ENCODE results near the gene AGTR1.
"Not testable (repeated sequence)": the region's sequence is repeated elsewhere in the genome, so short reads cannot be mapped to it uniquely, and the experiment has no call there.

The AGTR1 gene

DNA sequence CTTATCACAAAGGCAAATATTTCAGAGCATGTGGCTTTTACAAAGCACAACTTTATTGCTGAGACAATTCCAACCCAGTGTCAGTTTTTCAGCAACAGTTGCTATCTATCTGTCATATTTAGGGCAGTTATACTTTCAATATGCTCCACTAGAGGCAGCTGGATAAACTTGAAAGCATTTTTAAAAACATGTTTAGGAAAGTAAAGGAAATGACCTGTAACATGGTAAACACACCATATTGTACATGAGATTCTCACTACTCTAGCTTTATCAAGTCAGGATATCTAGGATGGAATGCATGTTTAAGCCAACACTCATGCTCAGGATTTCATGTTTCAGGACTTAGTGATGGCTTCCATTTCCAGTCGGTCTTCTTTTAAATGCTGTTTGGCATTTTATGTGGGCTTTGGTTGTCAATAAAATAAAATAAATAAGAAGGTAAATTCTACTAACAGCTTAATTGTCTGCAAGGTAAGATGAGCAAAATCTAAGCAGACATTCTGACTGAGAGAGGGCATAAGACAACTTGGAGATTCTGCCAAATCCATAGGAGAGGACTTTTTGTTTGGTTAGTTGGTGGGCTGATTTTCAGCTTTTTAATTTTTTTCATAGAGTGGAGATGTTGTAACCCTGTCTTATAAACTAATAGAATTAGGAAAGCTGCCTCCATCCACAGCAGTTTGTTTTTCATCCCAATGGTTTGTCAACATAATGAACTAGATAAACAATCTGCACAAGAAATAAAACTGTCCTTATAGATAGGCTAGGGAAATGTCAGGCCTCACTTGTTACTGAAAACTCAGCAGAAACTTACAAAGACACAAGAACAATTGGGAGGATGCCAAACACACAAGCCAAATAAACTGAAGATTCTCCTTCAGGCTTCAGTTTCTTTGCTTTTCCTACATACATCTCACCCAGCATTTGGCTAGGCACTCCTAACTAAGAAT lies 66.6 kb downstream of the AGTR1 start:
- ATAC-seq (no peak), DNase-seq (ENCODE audit: low spot score in 2 of 2) (no peak)
- H3K9me3 Mint-ChIP-seq: peaks cover 4% of the 10 kb centered on the region
- H3K4me1 Mint-ChIP-seq: no peaks in the 10 kb centered on the region
- no peaks in the 10 kb centered on the region for H3K36me3 Mint-ChIP-seq
- H3K4me3 Mint-ChIP-seq: no peak overlapping the region
- H3K27ac Mint-ChIP-seq: no peak overlapping the region

DNA sequence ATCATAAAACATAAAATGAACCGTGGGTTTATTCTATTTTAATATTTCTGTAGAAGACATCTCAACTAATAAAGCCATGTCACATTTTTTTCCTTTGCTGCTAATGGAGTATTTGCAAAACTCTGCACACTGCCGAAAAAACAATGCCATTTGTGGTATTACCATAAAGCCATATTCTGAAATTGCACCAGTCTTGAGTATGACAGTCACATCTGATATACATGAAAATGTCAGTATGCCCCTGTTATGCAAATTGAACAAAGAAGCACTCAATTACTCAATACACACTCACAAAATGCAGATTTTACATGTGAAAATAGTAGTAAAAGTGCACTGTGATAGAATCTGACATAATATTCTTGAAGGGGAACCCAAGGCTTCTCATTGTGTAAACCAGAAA lies 74.7 kb downstream of the AGTR1 start:
- DNase-seq (ENCODE audit: low spot score in 2 of 2): no peak
- no peak overlapping the region for H3K27ac Mint-ChIP-seq
- H3K4me1 Mint-ChIP-seq: no peaks in the 10 kb centered on the region
- ATAC-seq: no peak
- H3K9me3 Mint-ChIP-seq: peaks cover 9% of the 10 kb centered on the region
- H3K36me3 Mint-ChIP-seq: no peaks in the 10 kb centered on the region
- no peak overlapping the region for H3K4me3 Mint-ChIP-seq

DNA sequence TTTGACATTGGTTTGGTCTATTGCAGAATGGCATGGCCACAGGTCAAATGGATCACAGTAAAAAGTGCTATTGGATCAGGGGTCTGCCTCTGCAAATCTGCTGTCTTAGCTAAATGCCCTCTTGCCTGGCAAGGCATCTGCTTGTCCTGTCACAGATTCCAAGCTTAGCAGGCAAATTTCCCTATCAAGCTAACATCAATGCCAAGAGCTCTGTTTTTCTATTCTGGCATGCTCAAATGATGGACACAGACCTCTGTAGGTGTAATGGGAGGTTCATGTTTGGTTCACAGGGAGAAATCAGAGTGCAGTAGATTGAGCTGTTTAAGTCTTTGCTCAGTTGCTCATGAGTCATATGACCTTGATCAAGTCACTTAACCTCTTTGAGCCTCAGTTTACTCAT lies 75.1 kb downstream of the AGTR1 start:
- no peak overlapping the region for H3K4me3 Mint-ChIP-seq
- ATAC-seq (no peak), DNase-seq (ENCODE audit: low spot score in 2 of 2) (no peak)

DNA sequence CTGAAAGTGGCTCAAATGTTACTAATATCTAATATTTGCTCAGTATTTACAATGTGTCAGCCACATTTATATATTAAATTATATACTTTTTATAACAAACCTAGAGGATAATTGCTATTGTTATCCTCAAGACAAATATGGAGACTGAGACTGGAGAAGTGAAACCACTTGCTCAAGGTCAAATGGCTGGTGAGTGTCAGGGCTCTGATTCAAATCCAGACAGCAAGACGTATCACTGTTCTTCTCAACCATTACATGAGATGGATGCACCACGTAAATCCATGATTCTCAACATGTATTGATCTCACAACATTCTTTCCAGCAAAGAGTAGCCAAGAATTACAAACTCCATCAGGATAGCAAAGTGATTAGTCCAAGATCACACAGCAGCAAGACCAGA lies 76.1 kb downstream of the AGTR1 start:
- Mint-ChIP-seq H3K4me1 (no peaks in the 10 kb centered on the region), H3K27ac (no peak overlapping the region), H3K9me3 (peaks cover 9% of the 10 kb centered on the region)

More for the DNA sequence above, 75.1 kb downstream of the AGTR1 start:
- Mint-ChIP-seq H3K9me3 (peaks cover 9% of the 10 kb centered on the region), H3K27ac (no peak overlapping the region), H3K36me3 (no peaks in the 10 kb centered on the region), H3K4me1 (no peaks in the 10 kb centered on the region)

DNA sequence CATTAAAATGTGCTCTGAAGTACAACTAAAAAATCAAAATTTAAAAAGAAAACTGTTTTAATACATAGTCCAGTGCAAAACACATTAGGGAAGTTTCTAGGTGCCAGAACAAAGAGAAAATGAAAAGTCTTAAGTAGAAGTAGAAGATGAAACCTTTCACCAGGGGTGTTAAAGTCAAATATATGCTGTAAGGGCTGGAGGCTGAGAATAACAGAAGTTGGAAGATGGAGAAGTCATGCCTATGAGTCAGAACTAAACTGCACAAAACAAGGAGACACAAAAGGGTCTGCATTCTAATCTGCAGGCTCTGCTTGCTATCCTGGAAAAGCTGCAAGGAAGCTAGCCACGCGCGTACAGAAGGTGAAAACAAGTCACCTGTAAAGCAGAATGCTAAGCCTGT lies 81.2 kb downstream of the AGTR1 start:
- ATAC-seq (no peak), DNase-seq (ENCODE audit: low spot score in 2 of 2) (no peak)
- no peaks in the 10 kb centered on the region for H3K4me1 Mint-ChIP-seq
- no peak overlapping the region for H3K27ac Mint-ChIP-seq
- no peaks in the 10 kb centered on the region for H3K36me3 Mint-ChIP-seq
- no peak overlapping the region for H3K4me3 Mint-ChIP-seq
- peaks cover 7% of the 10 kb centered on the region for H3K9me3 Mint-ChIP-seq

More for the DNA sequence above, 76.1 kb downstream of the AGTR1 start:
- Mint-ChIP-seq H3K4me3 (no peak overlapping the region), H3K36me3 (no peaks in the 10 kb centered on the region)
- no peak for DNase-seq (ENCODE audit: low spot score in 2 of 2)
- ATAC-seq: no peak

DNA sequence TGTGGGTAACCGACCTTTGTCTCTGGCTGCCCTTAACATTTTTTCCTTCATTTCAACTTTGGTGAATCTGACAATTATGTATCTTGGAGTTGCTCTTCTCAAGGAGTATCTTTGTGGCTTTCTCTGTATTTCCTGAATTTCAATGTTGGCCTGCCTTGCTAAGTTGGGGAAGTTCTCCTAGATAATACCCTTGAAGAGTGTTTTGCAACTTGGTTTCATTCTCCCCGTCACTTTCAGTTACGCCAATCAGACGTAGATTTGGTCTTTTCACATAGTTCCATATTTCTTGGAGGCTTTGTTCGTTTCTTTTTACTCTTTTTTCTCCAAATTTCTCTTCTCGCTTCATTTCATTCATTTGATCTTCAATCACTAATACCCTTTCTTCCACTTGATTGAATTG lies 87.3 kb downstream of the AGTR1 start:
- not testable (repeated sequence) for ATAC-seq; DNase-seq (ENCODE audit: low spot score in 2 of 2)

DNA sequence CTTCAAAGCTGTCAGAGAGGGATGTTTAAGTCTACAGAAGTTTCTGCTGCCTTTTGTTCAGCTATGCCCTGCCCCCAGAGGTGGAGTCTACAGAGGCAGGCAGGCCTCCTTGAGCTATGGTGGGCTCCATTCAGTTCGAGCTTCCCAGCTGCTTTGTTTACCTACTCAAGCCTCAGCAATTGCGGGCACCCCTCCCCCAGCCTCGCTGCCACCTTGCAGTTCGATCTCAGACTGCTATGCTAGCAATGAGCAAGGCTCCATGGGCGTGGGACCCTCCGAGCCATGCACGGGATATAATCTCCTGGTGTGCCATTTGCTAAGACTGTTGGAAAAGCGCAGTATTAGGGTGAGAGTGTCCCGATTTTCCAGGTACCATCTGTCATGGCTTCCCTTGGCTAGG lies 88.5 kb downstream of the AGTR1 start:
- H3K27ac Mint-ChIP-seq; H3K4me3 Mint-ChIP-seq; H3K36me3 Mint-ChIP-seq; ATAC-seq; H3K4me1 Mint-ChIP-seq; DNase-seq (ENCODE audit: low spot score in 2 of 2); H3K9me3 Mint-ChIP-seq: not testable (repeated sequence)

More for the DNA sequence above, 87.3 kb downstream of the AGTR1 start:
- H3K27ac Mint-ChIP-seq, H3K36me3 Mint-ChIP-seq, H3K4me1 Mint-ChIP-seq, H3K9me3 Mint-ChIP-seq, H3K4me3 Mint-ChIP-seq: not testable (repeated sequence)

DNA sequence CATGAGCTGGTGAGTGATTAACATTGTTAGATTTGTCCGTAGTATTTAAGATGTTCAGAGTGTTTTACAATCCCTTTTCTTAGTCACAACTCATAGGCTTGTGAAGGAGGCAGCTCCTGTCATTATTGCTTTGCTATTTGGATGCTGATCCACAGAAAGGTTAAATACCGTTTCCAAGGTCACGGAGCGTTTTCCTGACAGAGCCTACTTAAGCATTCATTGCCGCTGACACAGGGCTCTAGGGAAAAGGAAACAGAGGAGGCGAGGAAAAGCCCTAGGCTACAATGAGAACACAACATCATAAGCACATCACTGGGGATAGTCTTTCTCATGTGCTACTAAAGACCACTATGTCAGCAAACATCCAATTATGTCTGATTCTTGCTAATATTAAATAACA lies 91.4 kb downstream of the AGTR1 start:
- H3K36me3 Mint-ChIP-seq: no peaks in the 10 kb centered on the region
- DNase-seq (ENCODE audit: low spot score in 2 of 2) (no peak), ATAC-seq (no peak)
- no peaks in the 10 kb centered on the region for H3K4me1 Mint-ChIP-seq
- no peak overlapping the region for H3K27ac Mint-ChIP-seq
- no peaks in the 10 kb centered on the region for H3K9me3 Mint-ChIP-seq
- H3K4me3 Mint-ChIP-seq: no peak overlapping the region

DNA sequence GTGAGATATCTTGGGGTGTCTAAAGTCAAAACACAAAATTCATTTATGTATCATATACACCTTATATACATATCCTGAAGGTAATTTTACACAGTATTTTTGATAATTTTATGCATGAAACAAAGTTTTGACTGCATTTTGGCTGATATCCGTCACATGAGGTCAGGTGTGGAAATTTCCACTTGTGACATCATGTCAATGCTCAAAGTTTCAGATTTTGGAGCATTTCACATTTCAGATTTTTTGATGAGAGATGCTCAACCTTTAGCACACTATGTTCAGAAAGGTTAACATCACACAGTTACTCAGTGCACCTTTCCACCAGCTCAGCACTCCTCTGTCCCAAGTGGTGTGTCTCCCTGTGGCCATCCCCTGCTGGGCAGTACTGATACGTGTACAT lies 92.2 kb downstream of the AGTR1 start:
- DNase-seq (ENCODE audit: low spot score in 2 of 2) (no peak), ATAC-seq (no peak)
- Mint-ChIP-seq H3K4me1 (no peaks in the 10 kb centered on the region), H3K9me3 (no peaks in the 10 kb centered on the region), H3K27ac (no peak overlapping the region), H3K4me3 (no peak overlapping the region), H3K36me3 (no peaks in the 10 kb centered on the region)

DNA sequence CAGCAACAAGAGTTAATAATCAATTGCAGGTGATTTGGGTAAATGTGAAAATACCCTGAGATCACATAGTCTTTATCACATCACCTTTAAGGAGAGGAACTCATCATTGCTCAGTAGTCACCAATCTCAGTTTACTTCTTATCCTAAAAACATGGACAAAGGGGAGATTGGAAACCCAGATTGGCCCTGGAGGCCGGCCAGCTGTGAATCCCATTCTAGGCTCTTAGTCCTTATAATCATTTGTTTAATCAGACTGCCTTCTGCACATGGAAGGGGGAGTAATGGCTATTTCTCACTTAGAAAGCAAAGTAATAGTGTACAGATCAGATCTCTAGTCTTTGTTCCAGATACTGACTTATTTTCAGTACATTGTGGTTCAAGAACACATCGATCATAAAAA lies 92.7 kb downstream of the AGTR1 start:
- no peak overlapping the region for H3K4me3 Mint-ChIP-seq
- H3K4me1 Mint-ChIP-seq: no peaks in the 10 kb centered on the region
- no peaks in the 10 kb centered on the region for H3K9me3 Mint-ChIP-seq

DNA sequence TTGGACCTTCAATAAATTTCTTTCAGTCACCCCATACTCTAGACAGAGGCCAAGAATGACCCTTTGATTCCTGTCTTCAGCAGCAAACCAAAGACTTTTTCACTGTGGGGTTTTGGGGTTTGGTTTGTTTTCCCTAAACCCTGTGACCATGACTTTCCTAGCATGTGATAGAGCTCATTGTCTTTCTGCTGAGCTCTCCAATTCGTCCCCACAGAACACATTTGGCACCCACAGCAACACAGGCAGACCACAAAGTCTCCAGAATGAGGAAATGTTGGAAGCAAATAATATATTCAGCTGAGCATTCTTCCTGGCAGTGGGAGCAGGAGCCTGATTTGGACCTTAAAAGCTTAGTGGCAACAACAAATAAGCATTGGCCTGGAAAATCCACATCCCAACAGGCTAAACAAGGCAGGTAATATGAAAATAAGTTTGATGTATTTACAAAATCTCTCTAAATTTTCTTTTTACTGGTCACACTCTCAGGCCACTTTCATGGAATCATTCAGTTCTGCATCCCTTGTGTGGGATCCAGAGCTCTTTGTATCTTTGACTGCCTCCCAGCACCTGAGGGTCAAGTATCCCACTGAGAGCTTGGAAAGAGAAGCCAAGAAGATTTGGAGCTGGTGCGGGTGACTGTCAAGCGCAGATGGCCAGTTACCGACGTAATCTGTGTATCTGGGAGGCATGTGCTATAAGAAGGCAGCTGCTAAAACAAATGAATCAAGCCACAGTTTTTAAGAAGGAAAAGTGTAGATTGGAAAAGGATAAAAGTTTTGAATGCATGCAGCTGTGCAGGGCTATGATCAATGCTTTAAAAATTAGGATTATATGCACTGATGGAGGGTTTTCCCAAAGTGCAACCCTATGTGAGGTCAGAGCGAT lies 93.4 kb downstream of the AGTR1 start:
- H3K4me1 Mint-ChIP-seq: no peaks in the 10 kb centered on the region
- ATAC-seq (no peak), DNase-seq (ENCODE audit: low spot score in 2 of 2) (no peak)
- no peak overlapping the region for H3K27ac Mint-ChIP-seq
- H3K9me3 Mint-ChIP-seq: no peaks in the 10 kb centered on the region
- no peaks in the 10 kb centered on the region for H3K36me3 Mint-ChIP-seq
- H3K4me3 Mint-ChIP-seq: no peak overlapping the region

More for the DNA sequence above, 92.7 kb downstream of the AGTR1 start:
- H3K36me3 Mint-ChIP-seq: no peaks in the 10 kb centered on the region
- ATAC-seq (no peak), DNase-seq (ENCODE audit: low spot score in 2 of 2) (no peak)
- H3K27ac Mint-ChIP-seq: no peak overlapping the region

DNA sequence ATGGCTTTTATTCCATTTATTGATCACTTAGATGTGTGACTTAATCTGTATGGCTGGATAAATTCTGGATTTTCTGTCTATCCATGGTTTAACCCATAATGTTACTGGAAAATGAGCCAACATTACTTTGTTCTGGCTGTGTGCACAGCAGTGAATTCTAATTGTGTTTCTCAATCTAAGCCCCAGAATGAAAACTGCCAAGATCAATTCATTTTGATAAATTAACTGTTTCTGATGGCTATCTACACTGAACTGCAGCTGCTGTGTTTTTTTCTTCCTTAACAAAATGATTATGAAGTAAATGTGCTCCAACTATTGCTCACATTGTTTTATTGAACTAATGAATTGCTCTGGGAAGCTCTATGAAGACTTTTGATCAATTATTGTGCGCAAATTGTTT lies 94.2 kb downstream of the AGTR1 start:
- H3K27ac Mint-ChIP-seq: no peak overlapping the region
- DNase-seq (ENCODE audit: low spot score in 2 of 2): no peak
- H3K4me1 Mint-ChIP-seq: no peaks in the 10 kb centered on the region
- H3K4me3 Mint-ChIP-seq: no peak overlapping the region
- H3K9me3 Mint-ChIP-seq: no peaks in the 10 kb centered on the region
- no peak for ATAC-seq
- H3K36me3 Mint-ChIP-seq: no peaks in the 10 kb centered on the region

DNA sequence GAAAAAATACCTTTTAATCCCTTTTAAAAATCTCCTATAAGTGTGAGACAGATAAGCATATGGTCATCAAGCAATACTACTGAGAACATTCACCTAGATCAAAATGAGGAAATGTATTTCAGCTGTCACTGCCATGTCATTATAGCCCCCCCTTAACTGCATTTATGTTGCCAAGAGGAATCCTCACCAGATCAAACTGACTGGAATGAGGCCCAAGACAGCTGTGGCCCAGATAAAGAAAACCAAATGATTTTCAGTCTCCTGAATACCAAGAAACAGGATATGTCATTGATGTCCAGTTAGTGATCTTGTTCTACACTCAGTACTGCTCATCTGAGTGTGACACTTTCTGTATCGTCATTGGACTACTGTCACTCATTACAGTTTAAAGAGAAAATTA lies 94.8 kb downstream of the AGTR1 start:
- no peaks in the 10 kb centered on the region for H3K36me3 Mint-ChIP-seq
- no peaks in the 10 kb centered on the region for H3K4me1 Mint-ChIP-seq
- DNase-seq (ENCODE audit: low spot score in 2 of 2) (no peak), ATAC-seq (no peak)
- no peaks in the 10 kb centered on the region for H3K9me3 Mint-ChIP-seq
- no peak overlapping the region for H3K4me3 Mint-ChIP-seq
- H3K27ac Mint-ChIP-seq: no peak overlapping the region

Measured in stimulated activated effector memory CD8-positive, alpha-beta T cell treated with anti-CD3 and anti-CD28 coated beads, Interleukin-12 subunit alpha, Interleukin-12 subunit beta, amount 100 ng/mL, for 72 hours (primary cell).